ENCODE results near the gene NAPA.

- TF ChIP-seq CTCF (conservative IDR thresholded peaks at IDR 0.05) (no peak), EZH2 (IDR thresholded peaks at IDR 0.05; ENCODE audit: low read depth) (no peak)
Measured at GRCh38 chr19:47531640-47532387, 17.0 kb upstream of the NAPA start.

Measured in PC-9 (cell line).